ENCODE measurements around the gene ABCB8. TPM values are rescaled to one million over a fixed set of nuclear protein-coding genes. Genes with fewer than 3 reads are reported as not detected.

Gene ABCB8
- total RNA-seq, 1 donor = 21.5 TPM

DNA sequence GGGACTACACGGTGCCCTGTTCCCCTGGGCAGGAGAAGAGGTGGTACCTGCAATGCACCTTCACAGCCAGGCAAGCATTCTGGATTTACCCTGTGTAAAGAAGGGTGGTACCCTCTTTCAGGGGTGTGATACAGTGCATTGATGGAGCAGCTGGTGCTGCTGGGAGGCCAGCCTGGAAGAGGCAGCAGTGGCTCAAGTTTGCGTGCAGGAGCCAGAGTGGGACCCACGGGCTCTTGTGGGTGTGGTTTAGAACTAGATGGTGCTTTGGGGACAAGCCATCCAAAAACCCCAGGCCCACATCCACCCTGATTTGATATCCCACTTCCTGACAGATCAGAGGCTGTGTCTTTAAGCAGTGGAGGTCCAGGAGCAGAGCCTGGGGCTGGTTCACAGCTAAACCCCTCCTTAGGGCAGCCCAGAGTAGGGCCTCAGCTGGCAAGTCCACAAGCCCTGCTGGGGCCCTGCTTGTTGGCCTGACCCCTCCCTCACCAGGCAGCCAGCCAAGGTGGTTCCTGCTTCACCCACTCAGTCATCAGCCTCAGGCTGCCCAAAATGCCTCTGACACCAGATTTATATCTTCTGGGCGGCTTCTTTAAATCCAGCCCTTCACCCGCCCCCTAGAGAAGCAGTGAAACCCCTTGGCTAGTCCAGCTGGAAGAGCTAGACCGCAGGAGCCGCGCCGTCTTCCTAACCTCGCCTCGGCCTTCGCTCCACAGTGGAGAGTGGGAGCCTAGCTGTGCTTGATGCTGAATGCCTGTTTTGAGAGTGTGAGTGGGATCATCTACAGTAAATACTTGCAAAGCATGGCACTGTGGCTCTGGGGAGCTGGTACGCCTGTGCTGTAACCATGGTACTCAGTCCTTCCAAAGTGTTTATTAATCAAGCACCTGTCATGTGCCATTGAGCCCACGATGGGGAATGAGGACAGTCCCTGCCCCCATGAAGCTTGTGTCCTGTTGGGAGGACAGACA, 18.6 kb downstream of the ABCB8 start:
- Histone ChIP-seq H3K9me3 (ENCODE audit: low read depth, low read length) (no peaks in the 10 kb centered on the region), H3K27me3 (ENCODE audit: insufficient read depth, low read length) (no peaks in the 10 kb centered on the region), H3K4me1 (ENCODE audit: insufficient read depth, low read length) (peaks cover 5% of the 10 kb centered on the region), H3K4me3 (ENCODE audit: low read length) (no peak overlapping the region)

DNA sequence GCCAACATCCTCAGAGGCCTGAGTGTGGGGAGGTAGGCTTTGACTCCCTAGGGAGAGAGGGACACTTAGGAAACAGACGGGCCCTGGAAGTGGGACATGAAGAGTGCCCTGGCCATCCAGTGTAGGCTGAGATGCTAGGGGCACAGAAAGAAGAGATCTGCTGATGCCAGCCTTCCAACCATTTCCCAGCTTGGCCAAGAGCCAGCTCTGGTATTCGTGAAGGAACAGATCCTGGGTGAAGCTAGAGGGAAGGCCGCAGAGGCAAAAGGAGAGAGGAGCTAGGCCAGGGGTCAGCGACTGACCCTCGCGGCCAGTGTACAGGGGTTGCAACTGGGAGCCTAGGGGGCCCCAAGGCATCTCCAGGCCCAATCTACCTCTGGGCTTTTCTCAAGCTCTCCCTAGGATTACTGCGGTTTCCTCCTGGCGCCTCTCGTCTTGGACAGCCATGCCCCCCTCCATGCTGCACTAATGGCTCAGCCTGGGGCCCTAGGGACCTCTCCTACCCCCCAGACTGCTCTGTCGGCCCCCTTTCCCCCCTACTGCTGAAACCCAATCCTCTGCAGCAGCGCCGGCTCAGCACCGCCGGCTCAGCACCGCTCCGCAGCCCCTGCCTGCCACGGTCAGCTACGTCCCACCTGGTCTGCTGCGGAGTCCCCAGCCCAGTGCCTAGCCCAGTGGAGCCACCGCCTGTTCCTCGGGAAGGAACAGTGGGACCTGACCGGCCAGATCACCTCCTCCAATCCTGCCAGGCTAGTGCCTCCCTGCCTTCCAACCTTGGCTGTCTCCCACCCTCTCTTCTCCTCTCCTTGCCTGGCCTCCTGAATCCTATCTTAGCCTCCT, 19.9 kb downstream of the ABCB8 start, which contains the start of gene ASIC3:
ASIC3 (plus strand) TSS at position 556 of the 840 bp plus-strand sequence. CDS start 355 bp downstream, outside the sequence.
- no peak within 1 kb of the TSS for H3K4me3 ChIP-seq (ENCODE audit: low read length)
- no peaks in the 10 kb centered on the region for H3K27me3 ChIP-seq (ENCODE audit: insufficient read depth, low read length)
- H3K4me1 ChIP-seq (ENCODE audit: insufficient read depth, low read length) = peaks cover 10% of the 10 kb centered on the region
- no peaks in the 10 kb centered on the region for H3K9me3 ChIP-seq (ENCODE audit: low read depth, low read length)

DNA sequence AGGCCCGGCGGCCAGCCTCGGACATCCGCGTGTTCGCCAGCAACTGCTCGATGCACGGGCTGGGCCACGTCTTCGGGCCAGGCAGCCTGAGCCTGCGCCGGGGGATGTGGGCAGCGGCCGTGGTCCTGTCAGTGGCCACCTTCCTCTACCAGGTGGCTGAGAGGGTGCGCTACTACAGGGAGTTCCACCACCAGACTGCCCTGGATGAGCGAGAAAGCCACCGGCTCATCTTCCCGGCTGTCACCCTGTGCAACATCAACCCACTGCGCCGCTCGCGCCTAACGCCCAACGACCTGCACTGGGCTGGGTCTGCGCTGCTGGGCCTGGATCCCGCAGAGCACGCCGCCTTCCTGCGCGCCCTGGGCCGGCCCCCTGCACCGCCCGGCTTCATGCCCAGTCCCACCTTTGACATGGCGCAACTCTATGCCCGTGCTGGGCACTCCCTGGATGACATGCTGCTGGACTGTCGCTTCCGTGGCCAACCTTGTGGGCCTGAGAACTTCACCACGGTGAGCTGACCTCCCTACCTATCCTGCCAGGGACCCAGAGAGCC, 20.7 kb downstream of the ABCB8 start:
- H3K9me3 ChIP-seq (ENCODE audit: low read depth, low read length) = no peaks in the 10 kb centered on the region
- H3K4me1 ChIP-seq (ENCODE audit: insufficient read depth, low read length) = peaks cover 13% of the 10 kb centered on the region
- no peak overlapping the region for H3K4me3 ChIP-seq (ENCODE audit: low read length)
- H3K27me3 ChIP-seq (ENCODE audit: insufficient read depth, low read length) = no peaks in the 10 kb centered on the region

DNA sequence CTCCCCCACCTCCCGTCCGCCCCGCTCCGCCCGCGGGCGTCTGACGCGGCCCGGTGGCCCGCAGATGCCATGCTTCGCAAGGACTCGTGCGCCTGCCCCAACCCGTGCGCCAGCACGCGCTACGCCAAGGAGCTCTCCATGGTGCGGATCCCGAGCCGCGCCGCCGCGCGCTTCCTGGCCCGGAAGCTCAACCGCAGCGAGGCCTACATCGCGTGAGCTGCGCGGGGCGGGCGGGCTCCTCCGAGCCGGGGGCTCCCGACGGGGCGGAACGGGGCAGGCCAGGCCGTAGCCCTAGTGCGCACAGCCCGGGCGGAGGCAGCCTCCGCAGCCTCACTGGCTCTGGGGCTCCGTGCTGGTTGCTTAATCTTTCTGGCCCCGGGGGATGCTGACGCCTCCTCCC, 22.9 kb downstream of the ABCB8 start:
- peaks cover 13% of the 10 kb centered on the region for H3K4me1 ChIP-seq (ENCODE audit: insufficient read depth, low read length)
- no peaks in the 10 kb centered on the region for H3K9me3 ChIP-seq (ENCODE audit: low read depth, low read length)
- H3K27me3 ChIP-seq (ENCODE audit: insufficient read depth, low read length) = no peaks in the 10 kb centered on the region
- no peak overlapping the region for H3K4me3 ChIP-seq (ENCODE audit: low read length)

DNA sequence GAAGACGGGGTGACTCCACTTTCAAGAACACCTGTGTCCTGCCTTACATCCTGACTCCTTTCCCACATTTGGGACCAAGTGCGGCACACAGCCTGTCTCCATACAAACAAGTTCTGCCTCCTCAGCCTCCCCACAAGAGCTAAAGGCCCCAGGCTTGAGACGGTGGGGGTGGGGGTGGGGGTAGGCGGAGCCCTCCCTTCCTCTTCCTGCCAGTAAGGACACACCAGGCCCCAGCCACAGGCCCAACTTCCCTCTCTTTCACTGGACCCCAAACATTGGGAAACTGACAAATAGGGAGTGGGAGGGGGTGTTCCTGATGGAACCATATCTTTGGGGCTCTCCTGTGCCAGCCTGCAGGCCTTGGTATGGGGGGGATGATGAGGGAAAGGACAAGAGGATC, 24.8 kb downstream of the ABCB8 start:
- H3K9me3 ChIP-seq (ENCODE audit: low read depth, low read length) = no peaks in the 10 kb centered on the region
- H3K4me3 ChIP-seq (ENCODE audit: low read length) = no peak overlapping the region
- no peaks in the 10 kb centered on the region for H3K27me3 ChIP-seq (ENCODE audit: insufficient read depth, low read length)
- H3K4me1 ChIP-seq (ENCODE audit: insufficient read depth, low read length) = peaks cover 23% of the 10 kb centered on the region

DNA sequence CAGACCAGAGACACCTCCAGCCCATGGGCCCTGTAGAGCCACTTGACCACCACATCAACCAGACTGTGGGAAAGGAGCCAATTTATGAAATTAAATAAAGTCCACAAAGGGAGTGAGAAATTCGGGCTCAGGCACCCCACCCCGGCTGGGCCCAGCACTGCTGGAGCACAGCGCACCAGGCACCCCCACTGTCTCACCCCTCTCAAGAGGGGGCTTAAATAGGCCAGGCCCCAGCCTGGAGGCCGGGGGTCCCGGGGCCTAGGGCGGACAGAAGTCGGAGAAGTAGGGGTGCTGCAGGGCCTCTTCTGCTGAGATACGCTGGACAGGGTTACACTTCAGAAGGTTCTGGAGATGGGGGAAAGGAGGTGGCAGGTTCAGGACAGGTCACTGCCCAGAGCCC, 25.5 kb downstream of the ABCB8 start:
- Histone ChIP-seq H3K4me1 (ENCODE audit: insufficient read depth, low read length) (peaks cover 29% of the 10 kb centered on the region), H3K9me3 (ENCODE audit: low read depth, low read length) (no peaks in the 10 kb centered on the region), H3K4me3 (ENCODE audit: low read length) (no peak overlapping the region), H3K27me3 (ENCODE audit: insufficient read depth, low read length) (no peaks in the 10 kb centered on the region)

DNA sequence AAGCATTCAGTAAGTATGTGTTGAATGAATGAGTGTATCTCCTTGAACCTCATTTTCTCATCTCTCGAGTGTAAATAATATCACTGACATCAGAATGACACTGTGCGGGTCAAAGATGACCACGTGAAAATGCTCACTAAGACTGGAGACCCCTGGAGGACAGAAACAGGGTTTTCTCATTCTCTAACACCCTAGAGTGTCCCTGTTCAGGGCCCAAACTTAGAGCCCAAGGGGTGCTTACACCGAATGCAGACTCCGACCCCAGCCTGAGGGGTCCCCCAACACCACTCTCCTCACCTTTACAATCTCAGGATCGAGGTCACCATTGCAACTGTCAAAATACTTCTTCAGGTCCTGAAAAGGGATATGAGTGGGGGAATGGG, 28.0 kb downstream of the ABCB8 start:
- H3K9me3 ChIP-seq (ENCODE audit: low read depth, low read length) = no peaks in the 10 kb centered on the region
- H3K27me3 ChIP-seq (ENCODE audit: insufficient read depth, low read length) = no peaks in the 10 kb centered on the region
- peaks cover 43% of the 10 kb centered on the region for H3K4me1 ChIP-seq (ENCODE audit: insufficient read depth, low read length)

DNA sequence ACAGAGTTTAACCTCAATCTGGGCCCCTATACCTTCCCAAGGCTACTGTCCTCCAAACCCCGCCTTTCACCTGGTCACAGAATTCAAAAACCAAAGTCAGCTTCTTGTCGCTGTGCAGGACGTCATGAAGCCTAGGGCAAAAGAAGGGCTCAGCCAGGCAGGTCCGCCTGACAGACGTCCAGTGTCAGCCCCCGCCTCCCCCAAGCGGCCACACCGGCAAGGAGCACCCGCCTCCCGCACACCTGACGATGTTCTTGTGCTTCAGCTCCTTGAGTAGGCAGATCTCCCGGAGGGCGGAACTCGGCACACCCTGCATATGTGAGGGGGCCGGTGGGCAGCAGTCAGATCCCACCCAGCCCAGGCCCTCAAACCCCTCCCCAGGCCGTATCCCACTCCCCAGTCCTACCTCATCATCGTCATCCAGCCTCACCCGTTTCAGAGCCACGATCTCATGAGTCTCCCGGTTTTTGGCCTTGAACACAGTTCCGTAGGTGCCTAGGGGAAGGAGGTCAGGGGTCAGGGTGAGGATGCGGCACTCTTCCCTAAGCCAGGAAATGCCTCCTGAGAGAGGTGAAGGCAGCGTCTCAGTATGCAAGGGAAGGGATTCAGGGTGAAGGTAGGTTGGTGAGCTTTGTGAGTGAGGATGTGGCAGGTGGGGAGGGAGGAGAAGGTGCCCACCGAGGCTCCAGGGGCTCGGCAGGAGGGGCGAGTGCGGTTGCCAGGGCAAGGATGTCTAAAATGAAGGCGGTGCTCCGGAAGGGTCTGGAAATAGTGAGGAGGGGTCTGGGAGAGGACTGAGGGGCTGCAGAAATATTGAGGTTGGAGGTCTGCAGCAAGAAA, 28.6 kb downstream of the ABCB8 start:
- H3K4me1 ChIP-seq (ENCODE audit: insufficient read depth, low read length) = peaks cover 45% of the 10 kb centered on the region
- H3K27me3 ChIP-seq (ENCODE audit: insufficient read depth, low read length) = no peaks in the 10 kb centered on the region

More for the DNA sequence above, 28.0 kb downstream of the ABCB8 start:
- no peak overlapping the region for H3K4me3 ChIP-seq (ENCODE audit: low read length)

DNA sequence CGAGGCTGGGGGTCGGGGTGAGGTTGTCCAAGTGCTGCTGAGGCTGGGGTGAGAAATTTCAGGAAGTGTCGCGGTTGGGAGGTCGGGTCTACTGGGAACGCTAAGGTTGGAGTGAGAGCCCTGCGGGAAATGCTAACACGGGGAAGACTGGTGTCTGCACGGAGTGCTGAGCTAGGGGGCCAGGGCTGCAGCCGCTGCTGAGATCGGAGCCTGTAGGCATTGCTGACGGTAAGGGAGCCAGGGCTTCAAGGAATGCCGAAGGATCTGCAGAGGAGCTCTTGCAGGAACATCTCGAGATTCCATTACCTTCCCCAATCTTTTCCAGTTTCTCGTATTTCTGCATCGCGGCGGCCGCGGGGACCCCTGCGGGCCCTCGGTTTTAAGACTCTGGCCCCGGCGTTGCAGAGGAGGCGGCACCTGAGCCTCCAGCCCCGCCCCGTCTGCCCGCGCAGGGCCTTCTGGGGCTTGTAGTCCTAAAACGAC, 29.3 kb downstream of the ABCB8 start, which contains the start of gene CDK5:
CDK5 (minus strand) TSS at position 392 of the 483 bp plus-strand sequence; CDS start at position 343, 49 bp downstream.
- Histone ChIP-seq H3K4me1 (ENCODE audit: insufficient read depth, low read length) (peaks cover 45% of the 10 kb centered on the region), H3K9me3 (ENCODE audit: low read depth, low read length) (no peaks in the 10 kb centered on the region), H3K4me3 (ENCODE audit: low read length) (peak within 1 kb of the TSS; percentile 84), H3K27me3 (ENCODE audit: insufficient read depth, low read length) (no peaks in the 10 kb centered on the region)

More for the DNA sequence above, 28.6 kb downstream of the ABCB8 start:
- H3K9me3 ChIP-seq (ENCODE audit: low read depth, low read length) = no peaks in the 10 kb centered on the region
- peak overlapping the region; percentile 84 for H3K4me3 ChIP-seq (ENCODE audit: low read length)

DNA sequence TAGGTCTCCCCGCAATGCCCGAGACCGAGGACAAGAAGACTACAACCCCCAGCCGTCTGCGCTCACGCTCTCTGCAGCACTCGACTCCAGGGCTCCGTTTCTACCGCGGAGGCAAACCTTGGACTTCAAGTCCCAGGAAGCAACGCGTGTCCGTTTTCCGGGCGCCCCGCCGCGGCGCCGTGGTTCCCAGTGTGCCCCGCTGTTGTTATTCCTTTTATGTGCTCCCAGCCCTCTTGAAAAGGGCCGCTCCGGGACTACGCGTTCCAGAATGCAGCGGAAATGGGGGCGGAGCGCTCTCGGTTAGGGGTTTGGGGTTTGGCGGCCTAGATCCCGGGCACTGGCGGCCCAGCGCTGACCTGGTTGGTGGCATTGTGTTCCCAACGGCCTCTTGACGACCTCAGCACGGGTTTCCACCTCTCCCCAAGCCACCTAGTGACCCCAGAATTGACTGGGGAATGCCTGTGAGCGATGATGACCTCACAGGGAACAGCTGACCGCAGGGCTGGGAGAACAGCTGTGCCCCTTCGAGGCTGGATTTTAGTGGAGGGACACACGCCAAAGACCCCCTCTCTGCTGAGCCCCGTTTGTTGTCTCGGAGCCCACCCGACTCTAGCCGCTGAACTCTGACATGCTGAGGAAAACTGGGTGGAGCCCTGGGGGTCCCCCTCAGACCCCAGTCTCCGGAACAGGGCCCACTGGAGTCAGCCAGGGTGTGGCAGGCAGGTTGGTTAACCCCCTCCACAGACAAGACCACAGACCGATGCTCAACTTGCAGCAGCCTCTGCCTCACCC, 29.9 kb downstream of the ABCB8 start:
- Histone ChIP-seq H3K4me3 (ENCODE audit: low read length) (peak overlapping the region; percentile 84), H3K27me3 (ENCODE audit: insufficient read depth, low read length) (no peaks in the 10 kb centered on the region), H3K4me1 (ENCODE audit: insufficient read depth, low read length) (peaks cover 40% of the 10 kb centered on the region)

DNA sequence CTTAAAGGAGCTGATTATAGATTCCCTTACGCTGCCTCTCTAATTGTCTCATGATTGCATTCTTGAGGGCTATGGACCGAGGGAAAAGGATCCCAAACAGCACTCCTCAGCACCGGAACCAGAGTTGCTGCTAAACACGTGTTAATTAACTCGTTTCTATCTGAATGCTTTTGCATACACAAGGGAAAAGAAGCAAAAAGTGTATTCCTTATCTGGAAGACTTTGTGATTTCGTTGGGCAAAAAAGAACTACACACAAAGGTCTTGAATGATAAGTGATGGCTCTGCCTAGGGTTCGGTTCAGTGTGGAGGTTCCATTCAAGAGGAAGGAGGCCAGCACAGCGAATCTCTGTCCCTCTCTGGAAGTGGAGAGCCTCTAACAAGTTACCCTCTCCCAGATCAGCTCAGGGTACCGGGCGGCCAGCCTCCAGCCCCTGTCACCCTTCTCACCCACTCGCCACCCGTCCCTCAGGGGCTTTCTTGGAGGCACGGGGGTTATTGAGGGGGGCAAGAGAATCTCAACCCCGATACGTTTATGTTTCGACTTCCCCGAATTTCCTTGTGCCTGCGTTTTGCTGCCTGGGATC, 30.6 kb downstream of the ABCB8 start:
- H3K4me1 ChIP-seq (ENCODE audit: insufficient read depth, low read length) = peaks cover 36% of the 10 kb centered on the region
- no peaks in the 10 kb centered on the region for H3K9me3 ChIP-seq (ENCODE audit: low read depth, low read length)
- H3K27me3 ChIP-seq (ENCODE audit: insufficient read depth, low read length) = no peaks in the 10 kb centered on the region
- H3K4me3 ChIP-seq (ENCODE audit: low read length) = peak overlapping the region; percentile 84

More for the DNA sequence above, 29.9 kb downstream of the ABCB8 start:
- no peaks in the 10 kb centered on the region for H3K9me3 ChIP-seq (ENCODE audit: low read depth, low read length)

DNA sequence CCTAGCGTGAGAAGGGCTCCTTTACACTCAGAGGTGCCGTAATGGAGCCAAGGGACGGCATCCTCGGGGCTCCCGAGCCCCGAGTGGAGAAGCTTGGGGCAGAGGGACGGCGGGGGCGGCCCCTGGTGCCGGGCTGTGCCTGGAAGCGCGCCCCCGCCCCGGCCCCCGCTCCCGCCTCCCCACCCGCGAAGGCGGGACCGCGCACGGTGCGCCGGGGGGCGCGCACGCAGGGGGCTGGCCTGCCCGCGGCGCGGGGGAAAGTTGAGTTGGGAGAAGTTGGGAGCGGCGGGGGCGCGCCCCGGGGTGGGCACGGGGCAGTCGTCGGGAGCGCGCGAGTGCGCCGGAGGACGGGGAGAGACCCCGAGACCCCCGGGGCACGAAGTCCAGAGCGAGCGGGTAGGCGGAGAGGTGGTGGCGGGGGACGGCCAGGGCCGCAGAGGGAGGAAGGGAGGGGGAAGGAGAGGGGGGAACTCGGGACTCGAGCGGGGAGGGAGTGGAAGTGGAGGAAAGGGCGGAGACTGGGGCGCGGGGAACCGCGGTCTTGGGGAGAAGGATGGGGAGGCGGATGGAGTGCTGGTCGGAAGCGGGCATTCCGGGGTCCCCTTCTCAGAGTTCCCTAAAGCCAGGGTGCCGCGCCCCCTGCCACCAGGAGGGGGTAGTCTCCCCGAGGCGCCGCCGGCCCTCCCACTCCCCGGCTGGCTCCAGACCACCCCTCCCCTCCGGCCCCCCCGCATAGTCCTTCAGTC, 31.3 kb downstream of the ABCB8 start, which contains the start of gene SLC4A2:
SLC4A2 (plus strand) TSS at position 223 of the 746 bp plus-strand sequence. CDS start 2,399 bp downstream, outside the sequence.
- no peaks in the 10 kb centered on the region for H3K9me3 ChIP-seq (ENCODE audit: low read depth, low read length)
- H3K4me3 ChIP-seq (ENCODE audit: low read length) = peak within 1 kb of the TSS; percentile 84
- H3K27me3 ChIP-seq (ENCODE audit: insufficient read depth, low read length) = no peaks in the 10 kb centered on the region
- peaks cover 36% of the 10 kb centered on the region for H3K4me1 ChIP-seq (ENCODE audit: insufficient read depth, low read length)
